ENCODE results near the gene CCDC86. TPM values are rescaled to one million over a fixed set of nuclear protein-coding genes. Genes with fewer than 3 reads are reported as not detected.

CCDC86 gene
- total and polyA plus RNA-seq, 9 of the 15 experiments (the other 6 are each of a cell fraction or from before 2014, with no cell fraction given): 4.6 to 102 (median 25.2) TPM

DNA sequence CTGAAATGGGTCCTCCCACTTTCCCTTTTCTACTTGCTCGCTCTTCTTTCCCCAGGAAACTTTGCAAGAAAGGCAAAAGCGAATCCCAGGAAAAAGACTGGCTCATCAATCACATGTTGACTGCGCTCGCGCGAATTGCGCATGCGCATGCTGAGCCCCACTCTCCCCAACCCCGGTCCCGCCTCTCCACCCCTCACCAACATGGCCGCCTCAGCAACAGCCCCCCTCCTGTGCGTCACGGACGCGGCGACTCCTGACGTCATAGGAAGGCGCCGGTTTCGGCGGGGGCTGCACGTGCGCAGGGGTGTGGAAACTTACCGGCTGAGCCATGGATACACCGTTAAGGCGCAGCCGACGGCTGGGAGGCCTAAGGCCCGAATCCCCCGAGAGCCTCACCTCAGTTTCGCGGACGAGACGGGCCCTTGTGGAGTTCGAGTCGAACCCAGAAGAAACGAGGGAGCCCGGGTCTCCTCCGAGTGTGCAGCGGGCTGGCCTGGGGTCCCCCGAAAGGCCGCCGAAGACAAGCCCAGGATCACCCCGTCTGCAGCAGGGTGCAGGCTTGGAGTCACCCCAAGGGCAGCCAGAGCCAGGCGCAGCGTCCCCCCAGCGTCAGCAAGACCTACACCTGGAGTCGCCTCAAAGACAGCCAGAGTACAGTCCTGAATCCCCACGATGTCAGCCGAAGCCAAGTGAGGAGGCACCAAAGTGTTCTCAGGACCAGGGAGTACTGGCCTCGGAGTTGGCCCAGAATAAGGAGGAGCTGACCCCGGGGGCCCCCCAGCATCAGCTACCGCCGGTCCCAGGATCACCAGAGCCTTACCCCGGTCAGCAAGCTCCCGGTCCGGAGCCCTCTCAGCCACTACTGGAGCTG, at the start of gene CCDC86 (continued):
- TF ChIP-seq, protein P1, sequence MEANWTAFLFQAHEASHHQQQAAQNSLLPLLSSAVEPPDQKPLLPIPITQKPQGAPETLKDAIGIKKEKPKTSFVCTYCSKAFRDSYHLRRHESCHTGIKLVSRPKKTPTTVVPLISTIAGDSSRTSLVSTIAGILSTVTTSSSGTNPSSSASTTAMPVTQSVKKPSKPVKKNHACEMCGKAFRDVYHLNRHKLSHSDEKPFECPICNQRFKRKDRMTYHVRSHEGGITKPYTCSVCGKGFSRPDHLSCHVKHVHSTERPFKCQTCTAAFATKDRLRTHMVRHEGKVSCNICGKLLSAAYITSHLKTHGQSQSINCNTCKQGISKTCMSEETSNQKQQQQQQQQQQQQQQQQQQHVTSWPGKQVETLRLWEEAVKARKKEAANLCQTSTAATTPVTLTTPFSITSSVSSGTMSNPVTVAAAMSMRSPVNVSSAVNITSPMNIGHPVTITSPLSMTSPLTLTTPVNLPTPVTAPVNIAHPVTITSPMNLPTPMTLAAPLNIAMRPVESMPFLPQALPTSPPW (CRISPR knock-in tag; IDR thresholded peaks at IDR 0.05): peak; percentile 99
- TF ChIP-seq KDM2B (CRISPR knock-in tag; IDR thresholded peaks at IDR 0.05) (no peak), CCNT2 (IDR thresholded peaks at IDR 0.05; ENCODE audit: borderline replicate concordance, extremely low read depth, insufficient read length, low read depth, low read length) (peak; percentile 49), MBD1 (CRISPR knock-in tag; IDR thresholded peaks at IDR 0.05) (no peak), HMGN3 (IDR thresholded peaks at IDR 0.05; ENCODE audit: borderline replicate concordance, extremely low read depth, insufficient read length, low read depth, low read length) (peak; percentile 40), RAD21 (CRISPR knock-in tag; conservative IDR thresholded peaks at IDR 0.05 in 1 of 2, IDR thresholded peaks at IDR 0.05 in 1 of 2) (no peak), ZNF584 (CRISPR knock-in tag; IDR thresholded peaks at IDR 0.05; ENCODE audit: low read depth) (no peak), SMARCE1 (IDR thresholded peaks at IDR 0.05) (0 out of 2 replicates have a peak, but pooled peaks have one; percentile 32), ZNF134 (CRISPR knock-in tag; conservative IDR thresholded peaks at IDR 0.05) (no peak), ZNF232 (CRISPR knock-in tag; IDR thresholded peaks at IDR 0.05) (no peak)
- TF ChIP-seq, protein P2, sequence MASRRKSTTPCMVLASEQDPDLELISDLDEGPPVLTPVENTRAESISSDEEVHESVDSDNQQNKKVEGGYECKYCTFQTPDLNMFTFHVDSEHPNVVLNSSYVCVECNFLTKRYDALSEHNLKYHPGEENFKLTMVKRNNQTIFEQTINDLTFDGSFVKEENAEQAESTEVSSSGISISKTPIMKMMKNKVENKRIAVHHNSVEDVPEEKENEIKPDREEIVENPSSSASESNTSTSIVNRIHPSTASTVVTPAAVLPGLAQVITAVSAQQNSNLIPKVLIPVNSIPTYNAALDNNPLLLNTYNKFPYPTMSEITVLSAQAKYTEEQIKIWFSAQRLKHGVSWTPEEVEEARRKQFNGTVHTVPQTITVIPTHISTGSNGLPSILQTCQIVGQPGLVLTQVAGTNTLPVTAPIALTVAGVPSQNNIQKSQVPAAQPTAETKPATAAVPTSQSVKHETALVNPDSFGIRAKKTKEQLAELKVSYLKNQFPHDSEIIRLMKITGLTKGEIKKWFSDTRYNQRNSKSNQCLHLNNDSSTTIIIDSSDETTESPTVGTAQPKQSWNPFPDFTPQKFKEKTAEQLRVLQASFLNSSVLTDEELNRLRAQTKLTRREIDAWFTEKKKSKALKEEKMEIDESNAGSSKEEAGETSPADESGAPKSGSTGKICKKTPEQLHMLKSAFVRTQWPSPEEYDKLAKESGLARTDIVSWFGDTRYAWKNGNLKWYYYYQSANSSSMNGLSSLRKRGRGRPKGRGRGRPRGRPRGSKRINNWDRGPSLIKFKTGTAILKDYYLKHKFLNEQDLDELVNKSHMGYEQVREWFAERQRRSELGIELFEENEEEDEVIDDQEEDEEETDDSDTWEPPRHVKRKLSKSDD (conservative IDR thresholded peaks at IDR 0.05; ENCODE audit: low read length): peak; percentile 76; the same call in 1 of the 2 replicates
